ENCODE data around the gene ATG4A. TPM values are rescaled to one million over a fixed set of nuclear protein-coding genes. Genes with fewer than 3 reads are reported as not detected.

The ATG4A gene
- total RNA-seq, 2 donors from 2014 or later, result 4.3 to 4.4 TPM

DNA sequence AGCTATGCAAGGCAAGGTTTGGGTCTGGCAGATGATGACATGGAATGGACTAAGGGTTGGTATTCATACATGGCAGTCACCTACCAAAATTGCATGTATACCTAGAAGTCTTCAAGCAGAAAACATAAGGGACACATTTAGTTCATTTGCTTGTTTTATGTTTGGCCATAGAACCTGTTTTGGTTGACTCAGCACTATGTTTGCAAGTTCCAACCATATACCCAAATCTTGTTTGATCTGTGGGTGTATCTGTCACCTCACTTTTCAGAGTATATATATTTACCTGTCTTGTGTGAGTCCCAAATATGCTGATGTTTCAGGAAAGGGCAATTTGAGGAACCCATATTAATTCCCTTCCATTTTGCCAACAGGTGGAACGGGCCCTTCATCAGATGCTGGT is 39.3 kb downstream of the ATG4A start:
- no peak for DNase-seq
- H3K36me3 ChIP-seq (ENCODE audit: control insufficient read depth, insufficient read depth, low read length), result no peaks in the 10 kb centered on the region
- H3K4me1 ChIP-seq (ENCODE audit: control insufficient read depth, insufficient read depth, low read length), result no peaks in the 10 kb centered on the region
- TF ChIP-seq, protein P1, sequence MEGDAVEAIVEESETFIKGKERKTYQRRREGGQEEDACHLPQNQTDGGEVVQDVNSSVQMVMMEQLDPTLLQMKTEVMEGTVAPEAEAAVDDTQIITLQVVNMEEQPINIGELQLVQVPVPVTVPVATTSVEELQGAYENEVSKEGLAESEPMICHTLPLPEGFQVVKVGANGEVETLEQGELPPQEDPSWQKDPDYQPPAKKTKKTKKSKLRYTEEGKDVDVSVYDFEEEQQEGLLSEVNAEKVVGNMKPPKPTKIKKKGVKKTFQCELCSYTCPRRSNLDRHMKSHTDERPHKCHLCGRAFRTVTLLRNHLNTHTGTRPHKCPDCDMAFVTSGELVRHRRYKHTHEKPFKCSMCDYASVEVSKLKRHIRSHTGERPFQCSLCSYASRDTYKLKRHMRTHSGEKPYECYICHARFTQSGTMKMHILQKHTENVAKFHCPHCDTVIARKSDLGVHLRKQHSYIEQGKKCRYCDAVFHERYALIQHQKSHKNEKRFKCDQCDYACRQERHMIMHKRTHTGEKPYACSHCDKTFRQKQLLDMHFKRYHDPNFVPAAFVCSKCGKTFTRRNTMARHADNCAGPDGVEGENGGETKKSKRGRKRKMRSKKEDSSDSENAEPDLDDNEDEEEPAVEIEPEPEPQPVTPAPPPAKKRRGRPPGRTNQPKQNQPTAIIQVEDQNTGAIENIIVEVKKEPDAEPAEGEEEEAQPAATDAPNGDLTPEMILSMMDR (conservative IDR thresholded peaks at IDR 0.05), result no peak
- H3K27ac Mint-ChIP-seq, result no peak overlapping the region
- H3K27me3 Mint-ChIP-seq (ENCODE audit: insufficient read depth), result no peaks in the 10 kb centered on the region
- H3K9ac ChIP-seq (ENCODE audit: extremely low read depth, low read length, poor library complexity, severe bottlenecking), result no peak overlapping the region
- H3K4me3 ChIP-seq (ENCODE audit: low read length), result no peak overlapping the region
- WGBS, 2 experiments (ENCODE audit: insufficient coverage in 1 of 2, insufficient read length in 1 of 2), result 100% methylated on average over 1 of the region's 1 CpG; no CpG with 5 or more reads in 1 of the 2 experiments
- no peak overlapping the region for H3K27ac ChIP-seq (ENCODE audit: low read depth, low read length)
- peaks cover 17% of the 10 kb centered on the region for H3K4me1 Mint-ChIP-seq
- H3K9me3 ChIP-seq (ENCODE audit: control insufficient read depth, low read length), result no peaks in the 10 kb centered on the region
- H3K27me3 ChIP-seq (ENCODE audit: control insufficient read depth, insufficient read depth, low read length, poor library complexity, severe bottlenecking), result no peaks in the 10 kb centered on the region
- no peaks in the 10 kb centered on the region for H3K36me3 Mint-ChIP-seq (ENCODE audit: low read depth)
- no peak overlapping the region for H3K4me3 Mint-ChIP-seq
- no peaks in the 10 kb centered on the region for H3K9me3 Mint-ChIP-seq

DNA sequence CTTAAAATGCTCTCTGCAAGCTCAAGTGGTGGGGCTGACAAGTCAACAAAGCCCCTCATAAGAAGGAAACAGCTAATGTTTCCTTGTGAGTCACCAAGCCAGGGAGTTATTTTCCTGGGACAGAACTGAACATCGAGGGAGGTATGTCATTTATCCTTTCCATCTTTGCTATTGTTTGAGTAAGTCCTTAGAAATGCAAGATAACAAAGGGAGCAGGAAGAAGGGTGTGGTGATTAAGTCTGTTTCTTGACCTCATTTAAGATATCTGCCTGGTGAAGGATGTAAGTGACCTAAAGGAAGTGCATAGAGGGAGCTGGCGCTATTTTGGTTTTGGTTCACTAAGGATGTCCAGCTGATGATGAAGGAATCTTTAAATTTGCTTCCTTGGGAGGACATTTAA is 39.9 kb downstream of the ATG4A start:
- Histone ChIP-seq H3K4me3 (ENCODE audit: low read length) (no peak overlapping the region), H3K9ac (ENCODE audit: extremely low read depth, low read length, poor library complexity, severe bottlenecking) (no peak overlapping the region), H3K4me1 (ENCODE audit: control insufficient read depth, insufficient read depth, low read length) (no peaks in the 10 kb centered on the region), H3K9me3 (ENCODE audit: control insufficient read depth, low read length) (no peaks in the 10 kb centered on the region), H3K27ac (ENCODE audit: low read depth, low read length) (no peak overlapping the region), H3K27me3 (ENCODE audit: control insufficient read depth, insufficient read depth, low read length, poor library complexity, severe bottlenecking) (no peaks in the 10 kb centered on the region), H3K36me3 (ENCODE audit: control insufficient read depth, insufficient read depth, low read length) (no peaks in the 10 kb centered on the region)
- 82% methylated on average over 2 of the region's 2 CpGs; no CpG with 5 or more reads in 1 of the 2 experiments for WGBS, 2 experiments (ENCODE audit: insufficient coverage in 1 of 2, insufficient read length in 1 of 2)
- TF ChIP-seq, protein P1 (conservative IDR thresholded peaks at IDR 0.05), result no peak
- no peak overlapping the region for H3K4me3 Mint-ChIP-seq
- H3K27me3 Mint-ChIP-seq (ENCODE audit: insufficient read depth), result no peaks in the 10 kb centered on the region
- no peaks in the 10 kb centered on the region for H3K9me3 Mint-ChIP-seq
- peaks cover 13% of the 10 kb centered on the region for H3K4me1 Mint-ChIP-seq
- H3K36me3 Mint-ChIP-seq (ENCODE audit: low read depth), result no peaks in the 10 kb centered on the region
- no peak overlapping the region for H3K27ac Mint-ChIP-seq
- DNase-seq, result no peak

DNA sequence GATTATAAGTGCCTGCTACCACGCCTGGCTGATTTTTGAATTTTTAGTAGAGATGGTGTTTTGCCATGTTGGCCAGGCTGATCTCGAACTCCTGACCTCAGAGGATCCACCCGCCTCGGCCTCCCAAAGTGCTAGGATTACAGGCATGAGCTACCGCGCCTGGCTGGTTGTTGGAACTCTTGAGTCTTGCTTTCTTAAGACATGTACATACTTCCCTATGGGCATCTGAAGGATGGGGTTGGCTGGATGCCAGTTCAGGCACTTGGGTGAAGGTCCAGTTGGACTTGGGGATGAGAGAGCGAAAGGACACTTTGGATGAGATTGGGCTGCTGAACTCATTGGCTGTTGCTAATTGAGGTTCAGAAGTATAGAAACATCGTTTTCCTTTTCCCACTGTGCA is 40.5 kb downstream of the ATG4A start:
- no peak overlapping the region for H3K27ac ChIP-seq (ENCODE audit: low read depth, low read length)
- Mint-ChIP-seq H3K4me1 (peaks cover 8% of the 10 kb centered on the region), H3K27ac (no peak overlapping the region), H3K4me3 (no peak overlapping the region), H3K27me3 (ENCODE audit: insufficient read depth) (no peaks in the 10 kb centered on the region), H3K36me3 (ENCODE audit: low read depth) (no peaks in the 10 kb centered on the region), H3K9me3 (no peaks in the 10 kb centered on the region)
- DNase-seq, result no peak
- TF ChIP-seq, protein P1 (conservative IDR thresholded peaks at IDR 0.05), result no peak
- no peaks in the 10 kb centered on the region for H3K9me3 ChIP-seq (ENCODE audit: control insufficient read depth, low read length)
- 96% methylated on average over 8 of the region's 8 CpGs; no CpG with 5 or more reads in 1 of the 2 experiments for WGBS, 2 experiments (ENCODE audit: insufficient coverage in 1 of 2, insufficient read length in 1 of 2)
- no peak overlapping the region for H3K4me3 ChIP-seq (ENCODE audit: low read length)
- H3K9ac ChIP-seq (ENCODE audit: extremely low read depth, low read length, poor library complexity, severe bottlenecking), result no peak overlapping the region
- H3K36me3 ChIP-seq (ENCODE audit: control insufficient read depth, insufficient read depth, low read length), result no peaks in the 10 kb centered on the region
- no peaks in the 10 kb centered on the region for H3K4me1 ChIP-seq (ENCODE audit: control insufficient read depth, insufficient read depth, low read length)
- H3K27me3 ChIP-seq (ENCODE audit: control insufficient read depth, insufficient read depth, low read length, poor library complexity, severe bottlenecking), result no peaks in the 10 kb centered on the region

Measured in endodermal cell (in vitro differentiated cells).